GM19452 (cell line): Measurements from ENCODE around the gene DOCK6.

Experiments
- ATAC-seq: cut with Tn5 transposase; IDR thresholded peaks from one replicate; pipeline ENCODE4 v1.9.1; 2021; ENCODE audit not compliant: unreplicated experiment

The DOCK6 gene

GRCh38 chr19:11227195-11227886, 35.0 kb downstream of the DOCK6 start:
- no peak for ATAC-seq

GRCh38 chr19:11226716-11227166, 35.6 kb downstream of the DOCK6 start:
- ATAC-seq, result no peak

- no peak for ATAC-seq
These were observed 36.5 kb downstream of the DOCK6 start for GRCh38 chr19:11225815-11226214.

GRCh38 chr19:11225172-11225571, 37.2 kb downstream of the DOCK6 start:
- no peak for ATAC-seq

- ATAC-seq, result no peak
These were observed 37.9 kb downstream of the DOCK6 start for GRCh38 chr19:11224429-11224828.

- ATAC-seq, result no peak
These were observed 39.1 kb downstream of the DOCK6 start for GRCh38 chr19:11223200-11223599.

GRCh38 chr19:11221082-11221598, 41.2 kb downstream of the DOCK6 start:
- no peak for ATAC-seq

- ATAC-seq, result no peak
These were observed 47.9 kb downstream of the DOCK6 start for GRCh38 chr19:11214387-11214786.

GRCh38 chr19:11210656-11210928, 51.7 kb downstream of the DOCK6 start:
- no peak for ATAC-seq

- no peak for ATAC-seq
These were observed 52.3 kb downstream of the DOCK6 start for GRCh38 chr19:11209839-11210655.

- ATAC-seq, result no peak
These were observed 53.5 kb downstream of the DOCK6 start for GRCh38 chr19:11208561-11209471.

GRCh38 chr19:11205939-11206570, 56.3 kb downstream of the DOCK6 start:
- no peak for ATAC-seq

- no peak for ATAC-seq
These were observed 57.4 kb downstream of the DOCK6 start for GRCh38 chr19:11204943-11205349.

GRCh38 chr19:11204076-11204602, 58.2 kb downstream of the DOCK6 start:
- no peak for ATAC-seq

GRCh38 chr19:11203194-11204075, 58.9 kb downstream of the DOCK6 start:
- no peak for ATAC-seq

GRCh38 chr19:11202488-11203193, 59.7 kb downstream of the DOCK6 start:
- ATAC-seq, result no peak

- no peak for ATAC-seq
These were observed 60.5 kb downstream of the DOCK6 start for GRCh38 chr19:11201791-11202190.

- ATAC-seq, result no peak
These were observed 61.4 kb downstream of the DOCK6 start for GRCh38 chr19:11200931-11201330.

GRCh38 chr19:11200015-11200574, 62.2 kb downstream of the DOCK6 start:
- no peak for ATAC-seq
